Measurements from ENCODE around the gene PSME1. TPM values are rescaled to one million over a fixed set of nuclear protein-coding genes. Genes with fewer than 3 reads are reported as not detected.
A peak's percentile ranks its signal among the peaks of the same experiment; 100 is the strongest.

Gene PSME1
- total and polyA plus RNA-seq, 11 donors, result 87.3 to 331 (median 113) TPM

- intact Hi-C loops (cut with DNase I), result loop anchor here in 1 of 10 donors (10.0 kb wide), 1 partner anchor 93 kb away; no protein-coding TSS in a partner anchor
- no peak overlapping the region for H3K4me3 ChIP-seq
- TF ChIP-seq CTCF (IDR thresholded peaks at IDR 0.05) (no peak), POLR2A (IDR thresholded peaks at IDR 0.05) (no peak)
- H3K9me3 ChIP-seq, result no peaks in the 10 kb centered on the region
- DNase-seq (no peak), ATAC-seq (no peak)
- H3K36me3 ChIP-seq, result peaks cover 5 to 85% (median 76%) of the 10 kb centered on the region in 9 donors
- H3K4me1 ChIP-seq, result peaks cover 0 to 20% (median 10%) of the 10 kb centered on the region in 12 donors
- 90 to 95% (median 93%) methylated on average over 12 of the region's 12 CpGs for WGBS, 4 donors
- no peak overlapping the region for H3K27ac ChIP-seq
- H3K27me3 ChIP-seq, result no peaks in the 10 kb centered on the region
Observed at GRCh38 chr14:24157331-24157730, 21.3 kb downstream of the PSME1 start.

GRCh38 chr14:24159777-24160498, 23.9 kb downstream of the PSME1 start:
- WGBS, 4 donors, result 91 to 94% (median 94%) methylated on average over 8 to 11 of the region's 11 CpGs
- Histone ChIP-seq H3K27me3 (no peaks in the 10 kb centered on the region), H3K27ac (peak overlapping the region in 11 of 12 donors; percentile 82 to 100 (median 96)), H3K36me3 (peaks cover 7 to 90% (median 76%) of the 10 kb centered on the region in 9 donors), H3K4me3 (no peak overlapping the region), H3K9me3 (no peaks in the 10 kb centered on the region), H3K4me1 (peaks cover 0 to 42% (median 22%) of the 10 kb centered on the region in 12 donors)
- no peak for TF ChIP-seq CTCF (IDR thresholded peaks at IDR 0.05)
- no peak for TF ChIP-seq POLR2A (IDR thresholded peaks at IDR 0.05)
- peak in 1 of 4 donors; percentile 0 for ATAC-seq
- intact Hi-C loops (cut with DNase I), result loop anchor here in 6 of 10 donors (2.0 to 10.0 kb wide), 6 partner anchors 45 to 145 kb away; partner anchors contain the start of genes DCAF11 (in 1 of the 6) and NRL (in 1 of the 6)
- DNase-seq, result peak in 2 of 5 donors; percentile 11 to 43

GRCh38 chr14:24160499-24160849, 24.5 kb downstream of the PSME1 start:
- TF ChIP-seq CTCF (IDR thresholded peaks at IDR 0.05), result no peak
- no peak for TF ChIP-seq POLR2A (IDR thresholded peaks at IDR 0.05)
- Histone ChIP-seq H3K9me3 (no peaks in the 10 kb centered on the region), H3K27ac (peak overlapping the region; percentile 82 to 100 (median 95)), H3K36me3 (peaks cover 5 to 90% (median 76%) of the 10 kb centered on the region in 9 donors), H3K4me3 (no peak overlapping the region), H3K4me1 (peaks cover 0 to 48% (median 22%) of the 10 kb centered on the region in 12 donors), H3K27me3 (no peaks in the 10 kb centered on the region)
- peak in 2 of 4 donors; percentile 5 to 7 for ATAC-seq
- 83 to 93% (median 88%) methylated on average over 2 to 4 of the region's 4 CpGs for WGBS, 4 donors
- intact Hi-C loops (cut with DNase I), result loop anchor here in 5 of 10 donors (2.0 to 10.0 kb wide), 5 partner anchors 46 to 146 kb away; partner anchors contain the start of genes DCAF11 (in 1 of the 5) and NRL (in 1 of the 5)
- DNase-seq, result peak in 2 of 5 donors; percentile 17 to 37
